ENCODE data around the gene RTRAF.

The RTRAF gene
- 82.7 to 115 (median 107) reads per million in 4 donors for total RNA-seq

DNA sequence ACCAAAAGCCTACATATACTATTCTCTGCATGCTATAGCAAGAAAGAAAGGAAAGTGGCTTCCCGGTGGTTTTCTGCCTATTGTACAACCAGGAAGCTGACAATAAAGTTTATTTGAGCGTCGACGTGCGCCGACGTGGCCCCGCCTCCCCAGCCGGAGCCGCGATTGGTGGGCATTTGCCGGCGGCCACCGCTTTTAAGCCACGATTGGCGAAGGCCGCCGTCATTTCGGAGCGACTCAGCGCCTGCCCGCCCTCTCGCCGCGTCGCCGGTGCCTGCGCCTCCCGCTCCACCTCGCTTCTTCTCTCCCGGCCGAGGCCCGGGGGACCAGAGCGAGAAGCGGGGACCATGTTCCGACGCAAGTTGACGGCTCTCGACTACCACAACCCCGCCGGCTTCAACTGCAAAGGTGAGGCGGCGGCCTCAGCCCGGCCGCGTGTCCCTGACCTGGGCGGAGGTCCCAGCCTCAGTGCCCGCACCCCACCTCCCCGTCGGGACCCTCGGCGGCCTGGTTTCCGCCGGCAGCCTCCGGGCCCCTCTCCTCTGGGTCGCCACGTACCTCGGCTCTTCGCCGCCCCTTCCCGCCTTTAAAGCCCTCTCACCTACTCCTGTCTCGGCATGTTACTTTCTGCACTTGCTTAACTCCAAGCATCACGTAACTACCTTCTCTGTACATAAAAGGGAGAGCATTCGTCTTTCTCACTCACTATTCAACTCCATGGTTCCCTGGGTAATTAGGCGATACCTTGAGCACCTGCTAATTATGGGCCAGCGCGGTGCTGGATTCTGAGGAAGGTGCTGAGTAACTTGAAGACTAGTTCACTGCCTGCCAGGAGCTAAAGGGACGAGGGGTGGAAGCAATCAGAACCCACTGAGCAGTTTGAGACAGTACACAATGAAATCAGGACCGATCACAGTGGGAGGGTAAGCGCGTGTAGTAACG is at the start of gene RTRAF:
RTRAF (plus strand) TSS at position 254 of the 942 bp plus-strand sequence; CDS start at position 348, 94 bp downstream.
- peak; percentile 83 to 96 (median 89) for DNase-seq

- no peak for DNase-seq
Observed at GRCh38 chr14:51939755-51940301, 49.5 kb upstream of the RTRAF start.

DNA sequence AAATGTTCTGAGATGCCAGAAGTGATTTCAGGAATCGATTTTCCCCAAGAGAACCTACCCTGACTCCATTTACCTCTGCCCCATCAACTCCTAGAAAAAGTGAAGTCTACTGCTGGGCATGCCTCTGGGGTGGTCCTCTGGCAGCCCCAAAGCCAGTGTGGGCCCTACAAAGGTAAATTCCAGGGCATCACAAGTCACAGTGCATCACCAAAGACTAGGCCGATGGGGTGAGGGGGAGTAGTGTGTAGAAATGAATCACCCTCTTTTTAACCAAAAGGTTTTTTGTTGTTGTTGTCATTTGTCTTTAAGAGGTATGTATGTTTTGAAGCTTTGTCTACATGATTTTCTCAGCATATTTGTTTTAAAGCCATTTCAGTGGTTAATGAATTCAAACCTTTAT is 46.4 kb upstream of the RTRAF start:
- no peak for DNase-seq

DNA sequence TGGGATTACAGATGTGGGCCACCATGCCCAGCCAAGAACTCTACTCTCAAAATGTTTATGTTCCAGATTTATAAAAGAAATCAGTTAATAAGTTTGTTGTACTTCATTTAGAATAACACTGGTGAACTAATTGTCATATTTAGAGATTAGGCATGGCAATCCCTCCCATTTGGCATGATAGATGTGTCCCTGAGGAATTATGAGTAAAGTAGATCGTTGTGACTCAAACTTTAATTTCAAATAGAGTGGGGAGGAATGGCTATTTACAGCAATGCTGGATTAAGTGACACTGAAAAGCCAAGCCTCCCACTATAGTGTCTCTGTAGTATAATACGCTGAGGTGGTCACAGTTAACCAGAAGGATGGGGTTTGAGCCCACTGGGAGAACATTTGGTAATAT is 39.3 kb upstream of the RTRAF start:
- DNase-seq = no peak

DNA sequence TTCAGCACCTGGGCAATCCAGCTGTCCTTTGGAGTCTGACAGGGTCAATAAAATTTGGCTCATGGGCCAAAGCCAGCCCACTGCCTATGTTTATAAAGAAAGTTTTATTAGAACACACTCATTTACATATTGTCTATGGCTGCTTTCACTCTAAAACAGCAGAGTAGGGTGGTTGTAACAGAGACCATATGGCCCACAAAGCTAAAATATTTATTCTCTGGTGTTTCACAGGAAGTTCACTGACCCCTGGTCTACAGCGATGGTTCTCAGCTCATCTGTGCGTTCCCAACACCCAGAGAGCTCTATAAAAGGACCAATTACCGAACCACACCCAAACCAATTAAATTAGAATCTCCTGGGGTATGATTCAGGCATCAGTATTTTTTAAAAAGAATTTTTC is 37.7 kb upstream of the RTRAF start:
- DNase-seq = no peak

- no peak for DNase-seq
Observed at GRCh38 chr14:51954031-51954430, 35.3 kb upstream of the RTRAF start.

- DNase-seq = no peak
Observed at GRCh38 chr14:51954657-51955056, 34.7 kb upstream of the RTRAF start.

DNA sequence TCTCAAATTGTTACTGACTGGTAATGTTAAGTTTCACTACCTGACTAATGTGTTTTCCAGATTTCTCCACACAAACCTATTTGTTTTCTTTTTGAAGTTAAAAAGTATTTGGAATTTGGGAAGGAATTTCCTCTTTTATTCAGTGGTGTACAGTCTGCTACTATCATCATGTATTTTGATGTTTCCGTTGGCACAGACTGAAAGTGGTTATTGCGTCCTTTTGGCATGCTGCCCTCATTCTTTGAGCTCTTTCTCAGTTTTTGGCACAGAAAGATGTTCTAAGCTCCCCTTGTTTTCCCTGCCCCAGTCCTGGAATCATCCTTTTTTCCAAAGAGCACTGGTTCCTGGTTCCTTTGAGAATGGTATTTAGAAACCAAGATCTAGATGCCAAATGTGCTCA is 31.4 kb upstream of the RTRAF start:
- DNase-seq = no peak

DNA sequence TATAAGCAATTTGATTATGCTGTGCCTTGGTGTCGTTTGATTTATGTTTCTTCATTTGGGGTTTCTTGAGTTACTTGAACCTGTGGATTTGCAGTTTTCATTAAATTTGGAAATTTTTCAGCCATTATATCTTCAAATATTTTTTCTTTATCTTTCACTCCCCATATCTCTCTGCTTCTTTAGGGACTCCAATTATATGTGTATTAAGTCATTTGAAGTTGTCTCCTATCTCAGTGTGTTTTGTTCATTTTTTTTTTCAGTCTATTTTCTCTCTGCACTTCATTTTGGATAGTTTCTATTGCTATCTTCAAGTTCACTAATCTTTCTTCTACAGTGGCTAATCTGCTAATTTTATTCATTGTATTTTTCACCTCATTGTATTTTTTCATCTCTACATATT is 29.4 kb upstream of the RTRAF start:
- DNase-seq = no peak

DNA sequence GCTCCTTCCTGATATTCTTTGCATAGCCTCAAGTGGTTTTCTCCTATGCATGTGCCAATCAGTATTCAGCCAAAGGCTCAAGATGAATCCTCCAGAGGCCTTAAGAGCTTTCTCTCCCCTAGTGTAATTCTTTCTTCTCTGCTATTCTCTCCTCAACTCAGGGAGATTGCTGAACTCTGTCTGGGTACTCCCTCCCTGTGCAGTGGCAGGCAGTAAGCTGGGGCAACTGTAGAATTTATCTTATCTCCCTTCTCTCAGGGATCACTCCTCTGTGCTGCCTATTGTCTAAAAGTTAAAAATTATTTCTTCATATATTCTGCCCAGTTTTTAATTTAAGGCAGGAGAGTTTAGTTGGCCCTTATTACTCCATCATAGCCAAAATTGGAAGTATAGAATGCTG is 28.5 kb upstream of the RTRAF start:
- no peak for DNase-seq

DNA sequence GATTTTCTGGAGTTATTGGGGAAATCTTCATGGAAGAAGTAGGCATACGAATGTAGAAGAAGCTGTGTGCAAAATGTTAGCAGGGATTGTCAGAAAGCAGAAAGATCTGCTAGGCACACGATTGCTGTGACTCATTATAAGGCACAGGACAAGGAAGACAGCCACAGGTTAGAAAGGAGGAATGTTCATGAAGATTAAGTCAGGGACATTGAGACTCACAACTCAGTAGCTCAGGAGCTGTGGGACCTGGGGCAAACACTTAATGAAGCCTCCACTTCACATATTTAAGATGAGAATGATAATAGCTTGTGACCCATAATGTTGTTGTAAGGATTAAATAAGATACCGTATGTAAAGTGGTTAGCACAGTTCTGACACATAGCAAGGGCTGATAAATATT is 26.6 kb upstream of the RTRAF start:
- no peak for DNase-seq

GRCh38 chr14:51963286-51963685 is 26.1 kb upstream of the RTRAF start:
- DNase-seq = no peak

GRCh38 chr14:51967521-51967920 is 21.8 kb upstream of the RTRAF start:
- no peak for DNase-seq

GRCh38 chr14:51969852-51970540 is 19.4 kb upstream of the RTRAF start:
- DNase-seq = no peak

- DNase-seq = no peak
Observed at GRCh38 chr14:51972566-51972965, 16.8 kb upstream of the RTRAF start.

DNA sequence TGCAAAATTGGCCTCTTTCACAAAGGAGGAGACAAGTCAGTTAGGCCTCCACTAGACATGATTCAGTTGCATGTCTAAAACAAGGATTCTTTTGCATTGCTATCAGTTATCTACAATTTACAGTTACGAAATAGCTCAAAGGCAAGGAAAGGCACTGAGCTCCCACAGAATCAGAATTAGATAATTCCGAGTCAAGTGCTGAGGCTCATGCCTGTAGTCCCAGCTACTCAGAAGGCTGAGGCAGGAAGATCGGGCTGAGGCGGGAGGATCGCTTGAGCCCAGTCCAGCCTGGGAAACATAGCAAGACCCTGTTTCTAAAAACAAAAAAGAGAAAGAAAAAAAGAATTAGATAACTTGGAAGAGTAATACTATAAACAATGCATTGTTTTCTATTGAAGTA is 12.3 kb upstream of the RTRAF start:
- no peak for DNase-seq

GRCh38 chr14:51978681-51979085 is 10.7 kb upstream of the RTRAF start:
- DNase-seq = no peak

- peak; percentile 53 to 80 (median 72) for DNase-seq
Observed at GRCh38 chr14:51979088-51979709, 10.1 kb upstream of the RTRAF start.

GRCh38 chr14:51981218-51981854 is 8.0 kb upstream of the RTRAF start:
- DNase-seq = peak in 1 of 5 donors; percentile 20

DNA sequence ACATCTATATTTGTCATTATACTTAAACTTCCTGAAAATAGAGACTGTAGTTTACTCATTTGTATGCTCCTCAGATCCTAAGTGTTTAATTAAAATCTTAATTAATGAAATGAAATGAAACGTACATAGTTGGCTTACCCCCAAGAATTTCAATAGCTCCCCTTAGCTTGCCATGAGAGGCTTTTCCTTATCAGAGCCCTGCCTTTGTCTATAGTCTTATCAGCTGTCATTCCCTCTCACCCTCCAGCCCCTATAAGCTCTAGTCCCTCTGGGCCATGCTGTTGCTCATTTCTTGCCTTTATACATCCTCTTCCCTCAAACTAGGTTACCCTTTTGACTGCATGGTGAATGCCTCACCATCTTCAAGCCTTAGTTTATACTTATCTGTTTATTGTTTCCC is 1.1 kb upstream of the RTRAF start:
- no peak for DNase-seq

DNA sequence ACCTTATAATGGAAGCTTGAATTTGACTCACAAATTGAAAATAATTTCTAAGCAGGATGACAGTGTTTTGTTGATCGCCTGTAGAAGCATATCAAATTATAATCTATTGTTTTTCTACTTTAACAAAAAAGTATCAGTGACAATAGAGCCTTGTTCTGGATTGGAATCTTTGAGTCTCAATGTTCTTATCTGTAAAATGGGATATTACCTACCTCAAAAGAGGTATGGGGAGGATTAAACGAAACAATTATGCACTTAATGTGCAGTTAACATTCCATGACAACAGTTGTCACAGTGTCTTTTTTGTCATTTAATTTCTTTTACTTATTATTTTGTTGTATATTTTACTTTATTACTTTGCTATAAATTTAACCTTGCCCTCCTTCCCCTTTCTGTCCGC is 1.1 kb downstream of the RTRAF start:
- no peak for DNase-seq

GRCh38 chr14:51993285-51993920 is 4.1 kb downstream of the RTRAF start:
- DNase-seq = no peak

Measured in T-helper 1 cell (primary cell).